ENCODE measurements around the gene SLC30A1.

Gene SLC30A1

GRCh38 chr1:211607754-211608473, 29.0 kb upstream of the SLC30A1 start:
- no peak for DNase-seq (ENCODE audit: low read depth)

GRCh38 chr1:211606914-211607753, 28.2 kb upstream of the SLC30A1 start:
- DNase-seq (ENCODE audit: low read depth) = no peak

- no peak for DNase-seq (ENCODE audit: low read depth)
These were observed 27.5 kb upstream of the SLC30A1 start for GRCh38 chr1:211606332-211606913.

DNA sequence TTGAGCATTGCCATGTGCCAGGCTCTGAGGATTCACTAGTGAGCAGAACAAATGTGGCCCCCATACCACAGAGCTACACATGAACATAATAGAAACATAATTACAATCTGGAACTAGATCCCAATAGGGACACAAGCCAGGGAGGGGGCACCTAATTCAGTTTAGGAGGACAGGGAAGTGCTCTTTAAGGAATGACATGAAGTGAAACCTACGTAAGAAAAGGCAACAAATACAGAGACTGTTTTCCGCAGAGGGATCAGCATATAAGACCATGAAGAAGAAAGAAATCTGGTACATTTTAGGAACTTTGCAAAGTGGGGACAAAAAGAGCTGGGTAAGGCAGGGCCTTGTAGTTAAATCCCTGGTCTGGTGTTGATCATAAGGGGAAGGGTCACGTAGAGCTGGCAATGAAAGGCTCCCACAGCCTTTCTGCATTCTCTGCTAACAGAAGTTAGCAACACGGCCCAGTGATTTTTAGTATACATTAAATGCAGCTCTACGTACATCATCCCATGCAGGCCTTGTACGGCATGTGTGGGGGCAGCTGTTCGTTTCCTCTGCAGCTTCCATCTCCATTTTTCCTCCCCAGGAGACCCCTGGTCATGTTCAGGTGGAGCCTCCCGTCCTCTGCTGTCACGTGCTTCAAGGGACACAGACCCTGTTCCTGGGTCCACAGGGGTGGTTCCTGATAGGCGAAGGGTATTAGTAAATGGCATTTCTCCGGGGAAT, 26.8 kb upstream of the SLC30A1 start:
- no peak for DNase-seq (ENCODE audit: low read depth)

DNA sequence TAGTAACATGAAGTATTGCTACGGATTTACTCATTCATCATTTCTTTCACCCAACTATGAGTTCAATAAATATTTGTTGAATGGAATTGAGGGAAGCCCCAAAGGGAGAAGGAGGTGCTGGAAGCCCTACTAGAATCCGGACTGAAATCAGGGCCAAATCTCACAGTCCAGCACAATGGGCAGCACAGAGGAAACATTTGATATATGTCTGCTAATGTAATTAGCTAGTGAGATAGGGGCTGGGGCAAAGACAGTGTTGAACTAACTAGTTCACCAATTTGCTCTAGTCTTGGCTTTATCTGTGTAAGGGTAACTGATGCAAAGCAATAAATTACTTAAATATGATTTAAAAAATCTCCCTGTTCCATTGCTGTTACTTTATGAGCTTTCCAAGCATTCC, 26.1 kb upstream of the SLC30A1 start:
- DNase-seq (ENCODE audit: low read depth) = no peak

DNA sequence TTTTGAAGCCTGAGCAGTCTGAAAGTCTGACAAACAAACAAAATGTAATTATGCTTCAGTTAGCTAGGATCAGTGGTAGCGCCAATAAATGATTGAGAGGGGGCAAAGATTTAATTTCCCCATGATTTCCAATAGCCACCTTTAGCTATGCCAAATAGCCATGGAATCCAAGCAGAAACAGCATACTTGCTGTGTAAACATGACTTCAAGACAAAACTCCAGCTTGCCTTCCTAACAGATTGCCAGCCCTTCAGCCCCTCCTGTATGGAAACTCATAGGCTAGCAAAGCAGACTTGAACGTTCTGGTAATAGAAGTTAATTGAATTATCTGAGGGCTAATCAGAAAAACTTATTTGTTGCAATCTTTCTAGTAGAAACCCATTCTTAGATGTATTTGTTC, 25.6 kb upstream of the SLC30A1 start:
- no peak for DNase-seq (ENCODE audit: low read depth)

GRCh38 chr1:211603713-211604112, 24.8 kb upstream of the SLC30A1 start:
- no peak for DNase-seq (ENCODE audit: low read depth)

DNA sequence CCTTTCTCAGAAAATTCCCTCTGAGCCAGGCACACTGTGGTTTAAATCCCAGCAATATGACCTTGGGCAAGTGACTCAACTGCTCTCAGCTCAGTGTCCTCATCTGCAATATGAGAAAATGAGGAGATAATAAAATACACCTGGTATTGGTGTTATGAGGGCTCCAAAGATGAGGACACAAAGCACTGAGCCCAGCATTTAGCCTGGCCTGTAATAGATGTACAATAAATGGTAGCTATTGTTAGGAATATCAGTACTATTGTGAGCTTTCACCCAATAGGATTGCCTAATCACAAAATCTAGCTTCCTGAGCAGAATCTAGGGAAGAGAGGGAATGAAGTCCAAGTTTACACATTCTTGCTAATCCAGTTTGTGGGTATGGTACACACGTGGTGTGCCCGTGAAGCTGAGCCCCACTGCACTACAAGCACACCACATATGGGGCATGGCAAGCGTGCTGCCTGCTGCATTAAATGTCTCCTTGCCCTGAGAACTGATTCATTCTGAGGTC, 24.3 kb upstream of the SLC30A1 start:
- DNase-seq (ENCODE audit: low read depth) = no peak

GRCh38 chr1:211601982-211602670, 23.2 kb upstream of the SLC30A1 start:
- DNase-seq (ENCODE audit: low read depth) = no peak

DNA sequence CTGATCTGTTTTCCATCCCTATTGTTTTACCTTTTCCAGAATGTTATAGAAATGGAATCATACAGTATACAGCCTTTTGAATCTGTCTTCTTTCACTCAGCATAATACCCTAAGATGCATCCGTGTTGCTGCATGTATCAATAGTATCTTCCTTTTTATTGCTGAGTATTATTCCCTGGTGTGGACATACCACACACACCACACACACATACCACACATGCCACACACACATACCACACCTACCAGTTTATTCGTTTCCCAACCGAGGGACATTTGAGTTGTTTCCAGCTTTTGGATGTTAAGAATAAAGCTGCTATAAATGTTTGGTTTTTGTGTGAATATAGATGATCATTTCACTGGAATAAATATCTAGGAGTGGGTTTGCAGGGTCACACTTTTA, 22.2 kb upstream of the SLC30A1 start:
- no peak for DNase-seq (ENCODE audit: low read depth)

DNA sequence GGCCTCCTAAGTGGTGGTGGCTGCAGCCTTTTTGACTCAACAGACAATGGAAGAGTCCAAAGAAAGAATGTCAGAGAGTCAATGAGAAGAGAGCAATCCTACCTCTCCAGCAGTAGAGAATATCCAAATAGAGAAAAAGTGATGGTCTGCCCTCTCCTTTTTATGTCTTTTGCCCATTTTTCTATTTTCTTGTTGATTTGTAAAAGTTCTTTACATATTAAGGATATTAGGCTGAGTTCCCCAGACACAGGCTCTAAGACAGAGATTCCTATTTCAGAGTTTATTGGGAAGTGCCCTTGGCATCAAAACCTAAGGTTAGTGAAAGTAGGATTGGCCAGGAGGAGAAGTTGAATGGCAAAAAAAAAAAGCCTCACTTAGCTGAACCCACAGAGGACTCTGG, 20.3 kb upstream of the SLC30A1 start:
- DNase-seq (ENCODE audit: low read depth) = no peak

DNA sequence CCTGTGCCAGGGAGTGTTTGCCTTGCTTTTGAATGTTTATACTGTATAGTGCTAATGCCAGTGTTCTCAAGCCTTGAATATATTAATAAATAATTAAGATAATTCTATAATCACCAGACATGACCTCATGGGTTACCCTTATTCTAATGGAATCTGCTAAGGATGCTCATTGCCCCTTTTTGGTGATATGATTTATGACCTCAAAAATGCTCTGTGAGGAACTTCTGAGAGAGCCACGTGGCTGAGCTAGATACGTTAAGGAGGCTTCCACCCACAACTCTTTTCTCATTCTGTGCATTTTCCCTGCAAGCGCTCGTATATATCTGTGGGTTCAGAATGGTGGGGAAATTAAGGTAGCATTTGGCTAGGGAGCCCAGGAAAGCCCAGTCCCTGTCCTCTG, 19.6 kb upstream of the SLC30A1 start:
- DNase-seq (ENCODE audit: low read depth) = no peak

DNA sequence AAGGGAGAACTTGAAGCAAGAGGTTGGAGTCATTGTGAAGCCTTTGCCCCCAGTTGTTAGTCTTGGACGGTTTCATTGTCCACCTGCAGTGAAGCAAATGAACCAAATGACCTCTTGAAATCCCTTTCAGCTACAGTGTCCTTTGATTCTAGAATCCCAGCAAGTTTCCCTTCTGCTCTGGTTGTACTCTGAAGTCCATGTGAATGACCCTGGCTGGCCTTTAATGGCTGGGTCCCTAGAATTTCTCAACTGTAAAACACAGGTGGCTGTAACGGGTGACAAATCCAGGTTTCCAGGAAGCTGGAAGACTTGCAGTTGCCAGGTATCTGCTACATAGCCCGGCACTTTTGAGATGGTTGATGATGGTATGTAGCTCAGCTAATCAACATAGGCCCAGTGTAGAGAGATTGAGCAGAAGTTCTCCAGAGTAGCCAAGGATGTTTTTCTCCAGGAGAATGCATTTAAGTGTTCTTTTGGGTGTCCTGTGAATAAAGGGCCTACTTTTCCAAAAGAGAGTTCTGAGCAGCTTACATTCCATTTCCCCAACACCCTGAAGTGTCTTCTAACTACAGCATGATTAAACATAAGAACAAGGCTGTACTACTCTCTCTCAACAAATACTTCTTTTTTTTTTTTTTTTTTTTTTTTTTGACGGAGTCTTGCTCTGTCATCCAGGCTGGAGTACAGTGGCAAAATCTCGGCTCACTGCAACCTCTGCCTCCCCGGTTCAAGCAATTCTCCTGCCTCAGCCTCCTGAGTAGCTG, 17.6 kb upstream of the SLC30A1 start:
- DNase-seq (ENCODE audit: low read depth) = no peak

- DNase-seq (ENCODE audit: low read depth) = no peak
These were observed 16.5 kb upstream of the SLC30A1 start for GRCh38 chr1:211595419-211595818.

DNA sequence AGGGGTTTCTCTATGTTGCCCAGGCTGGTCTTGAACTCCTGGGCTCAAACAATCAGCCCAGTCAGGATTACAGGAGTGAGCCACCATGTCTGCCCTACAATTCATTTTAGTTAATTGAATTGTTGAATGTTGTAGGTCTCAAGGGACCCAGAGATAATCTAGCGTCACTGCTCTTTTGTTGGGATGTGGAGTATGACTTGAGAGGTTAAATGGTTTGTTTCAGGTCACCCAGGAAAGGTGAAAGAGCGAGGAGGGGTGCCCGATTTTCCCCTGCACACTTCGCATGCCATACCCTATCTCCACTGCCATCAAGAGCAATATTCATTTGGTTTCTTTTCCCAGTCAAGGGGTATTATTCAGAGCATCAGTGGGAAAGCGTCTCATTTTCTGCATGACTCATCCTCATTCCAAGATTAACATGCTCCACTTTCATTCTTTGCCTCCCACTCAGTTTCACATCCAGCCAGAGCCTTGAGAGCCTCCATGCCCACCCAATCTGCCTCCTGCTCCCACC, 13.1 kb upstream of the SLC30A1 start:
- peak; percentile 77 for DNase-seq (ENCODE audit: low read depth)

- peak; percentile 44 for DNase-seq (ENCODE audit: low read depth)
These were observed 11.1 kb upstream of the SLC30A1 start for GRCh38 chr1:211589782-211590721.

DNA sequence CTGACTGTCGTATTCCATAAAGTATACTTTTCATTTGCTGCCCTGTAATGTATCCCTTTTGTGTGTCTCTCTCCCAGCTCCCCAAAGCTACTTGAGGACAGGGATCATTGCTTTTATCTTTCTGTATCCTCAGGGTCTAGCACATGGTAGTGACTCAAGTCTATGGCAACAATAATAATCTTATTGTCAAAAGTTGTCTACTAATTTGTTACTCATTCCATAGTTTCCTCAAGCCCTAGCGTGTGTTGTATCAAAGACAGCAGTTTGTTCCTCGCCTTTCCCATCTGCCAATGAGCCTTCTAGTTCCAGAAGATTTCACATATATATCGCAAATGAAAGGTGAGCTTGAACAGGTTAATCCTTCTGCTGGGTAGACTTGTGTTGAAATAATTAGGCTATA, 9.8 kb upstream of the SLC30A1 start:
- no peak for DNase-seq (ENCODE audit: low read depth)

DNA sequence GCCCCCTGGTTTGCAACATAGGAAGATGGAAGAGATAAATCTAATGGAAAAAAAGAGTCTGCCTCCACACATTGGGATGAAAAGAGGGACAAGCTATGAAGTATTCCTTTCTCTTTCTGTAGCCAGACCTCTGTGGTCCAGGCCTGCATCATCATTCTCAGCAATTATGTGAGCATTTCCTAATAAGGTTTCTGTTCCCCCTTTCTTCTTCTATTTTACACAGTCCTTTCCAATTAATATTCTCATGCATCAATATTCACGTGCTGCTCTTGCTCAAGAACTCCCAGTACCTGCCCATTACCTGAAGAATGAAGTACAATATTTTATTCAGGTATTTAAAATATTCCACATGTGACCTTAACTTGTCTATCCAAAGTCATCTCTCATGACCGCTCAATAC, 8.2 kb upstream of the SLC30A1 start:
- DNase-seq (ENCODE audit: low read depth) = no peak

- DNase-seq (ENCODE audit: low read depth) = no peak
These were observed 7.6 kb upstream of the SLC30A1 start for GRCh38 chr1:211586538-211586937.

Data from non-pigmented ciliary epithelial cell (primary cell).